Chondrocyte (in vitro differentiated cells): ENCODE results near the gene TMEM175. TPM values are rescaled to one million over a fixed set of nuclear protein-coding genes. Genes with fewer than 3 reads are reported as not detected.

Experiments used
- DNase-seq: peaks from one replicate; pipeline ENCODE4 v3.0.0; 2021; ENCODE audit warnings: mixed read lengths, low spot score
- H3K27ac Mint-ChIP-seq: one replicate; pipeline ENCODE4 v1.8.0; 2021; ENCODE audit warnings: mild to moderate bottlenecking, moderate library complexity, mixed read lengths; ENCODE audit not compliant: unreplicated experiment
- H3K27me3 Mint-ChIP-seq: 2 replicates; pipeline ENCODE4 v1.8.0; 2021; ENCODE audit warnings: low read depth, mixed read lengths
- H3K36me3 Mint-ChIP-seq: 2 replicates; pipeline ENCODE4 v1.8.0; 2021; ENCODE audit warnings: low read depth, mixed read lengths
- H3K4me1 Mint-ChIP-seq: 2 replicates; pipeline ENCODE4 v1.8.0; 2021; ENCODE audit warnings: low read depth, mild to moderate bottlenecking, mixed read lengths
- H3K4me3 Mint-ChIP-seq: one replicate; pipeline ENCODE4 v1.8.0; 2021; ENCODE audit warnings: mild to moderate bottlenecking, moderate library complexity, mixed read lengths; ENCODE audit not compliant: unreplicated experiment
- H3K9me3 Mint-ChIP-seq: 2 replicates; pipeline ENCODE4 v1.8.0; 2021; ENCODE audit warnings: low read depth, mixed read lengths
- CTCF ChIP-seq: fragments of 200-600 bp; sonication (generic); IDR thresholded peaks from 2 replicates; pipeline ENCODE4 v1.5.0; 2021; ENCODE audit warnings: antibody characterized with exemption, mild to moderate bottlenecking, moderate library complexity
- total RNA-seq: library from RNA; stranded (reverse); gene quantifications from 3 replicates; pipeline ENCODE4 v1.2.1, GENCODE V29; 2021

Gene TMEM175
- total RNA-seq, 1 donor from 2014 or later = 26.1 TPM

GRCh38 chr4:978957-979701 lies 46.9 kb downstream of the TMEM175 start:
- DNase-seq = no peak
- H3K4me3 Mint-ChIP-seq = no peak overlapping the region
- peaks cover 8% of the 10 kb centered on the region for H3K4me1 Mint-ChIP-seq
- no peaks in the 10 kb centered on the region for H3K27me3 Mint-ChIP-seq
- H3K9me3 Mint-ChIP-seq = no peaks in the 10 kb centered on the region
- peak overlapping the region; percentile 41 for H3K27ac Mint-ChIP-seq
- H3K36me3 Mint-ChIP-seq = no peaks in the 10 kb centered on the region
- no peak for TF ChIP-seq CTCF

DNA sequence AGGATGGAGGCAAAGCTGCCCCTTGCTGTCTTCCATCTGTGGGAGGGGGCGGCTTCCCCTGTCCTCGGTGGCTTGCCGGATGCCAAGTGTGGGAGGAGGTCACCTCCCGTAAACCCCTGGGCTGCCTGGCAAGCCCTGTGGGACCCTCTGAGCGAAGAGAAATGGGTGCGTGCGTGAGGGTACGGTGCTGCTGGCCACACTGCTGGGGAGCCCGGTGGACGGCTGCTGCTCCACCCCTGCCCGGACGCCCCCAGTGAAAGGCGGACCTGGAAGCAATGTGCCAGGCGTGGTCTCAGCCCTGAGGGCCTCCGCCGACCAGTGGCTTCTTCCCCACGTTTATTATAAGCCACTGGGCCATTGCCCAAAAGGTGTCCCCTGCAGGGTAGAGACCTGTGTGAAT lies 50.0 kb downstream of the TMEM175 start:
- Mint-ChIP-seq H3K4me3 (no peak overlapping the region), H3K27ac (no peak overlapping the region), H3K9me3 (no peaks in the 10 kb centered on the region), H3K4me1 (peaks cover 22% of the 10 kb centered on the region), H3K27me3 (no peaks in the 10 kb centered on the region), H3K36me3 (no peaks in the 10 kb centered on the region)
- no peak for TF ChIP-seq CTCF
- no peak for DNase-seq

DNA sequence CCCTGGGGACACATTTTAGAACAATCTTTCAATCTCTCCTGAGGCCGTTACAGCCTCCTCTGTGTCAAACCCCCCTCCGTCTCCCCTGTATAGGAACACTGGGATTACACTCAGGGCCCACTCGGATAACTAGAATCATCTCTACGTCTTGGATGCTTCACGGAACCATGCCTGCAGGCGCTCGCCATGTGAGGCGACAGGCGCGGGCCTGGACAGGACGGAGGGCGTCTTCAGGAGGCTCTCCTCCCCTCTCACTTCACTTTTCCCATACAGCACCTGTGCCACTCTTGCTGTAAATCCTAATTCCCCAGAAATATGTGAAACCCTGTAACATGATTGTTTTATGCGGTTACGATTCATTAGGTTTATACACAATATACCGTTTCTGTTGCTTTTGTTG lies 50.6 kb downstream of the TMEM175 start:
- no peak overlapping the region for H3K27ac Mint-ChIP-seq
- H3K36me3 Mint-ChIP-seq = no peaks in the 10 kb centered on the region
- no peaks in the 10 kb centered on the region for H3K9me3 Mint-ChIP-seq
- TF ChIP-seq CTCF = no peak
- no peaks in the 10 kb centered on the region for H3K27me3 Mint-ChIP-seq
- DNase-seq = no peak
- H3K4me1 Mint-ChIP-seq = peaks cover 27% of the 10 kb centered on the region
- no peak overlapping the region for H3K4me3 Mint-ChIP-seq

DNA sequence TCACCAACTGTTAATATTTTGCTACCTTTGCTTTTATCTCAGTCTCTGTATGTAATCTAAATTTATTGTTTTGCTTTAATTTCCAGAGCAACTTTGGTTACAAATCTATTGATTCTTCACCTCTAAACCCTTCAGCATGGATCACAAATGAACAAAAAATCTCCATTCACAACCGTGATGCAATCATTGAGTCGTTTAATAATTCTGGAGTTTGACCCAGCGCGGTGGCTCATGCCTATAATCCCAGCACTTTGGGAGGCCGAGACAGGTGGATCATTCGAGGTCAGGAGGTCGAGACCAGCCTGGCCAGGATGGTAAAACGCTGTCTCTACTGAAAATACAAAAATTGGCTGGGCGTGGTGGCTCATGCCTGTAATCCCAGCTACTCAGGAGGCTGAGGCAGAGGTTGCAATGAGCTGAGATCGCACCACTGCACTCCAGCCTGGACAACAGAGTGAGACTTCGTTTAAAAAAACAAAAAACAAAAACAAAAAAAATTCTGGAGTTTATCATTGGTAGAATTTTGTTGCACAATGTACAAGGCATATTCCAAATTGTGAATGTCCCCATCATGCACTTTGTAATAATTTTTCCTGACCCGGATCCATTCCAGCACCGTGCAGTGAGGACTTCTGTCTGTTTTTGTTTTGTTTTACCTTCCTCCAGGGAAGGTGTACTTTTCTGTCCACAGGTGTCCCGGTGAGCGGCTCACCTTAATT lies 52.2 kb downstream of the TMEM175 start:
- no peak for TF ChIP-seq CTCF
- no peak for DNase-seq
- Mint-ChIP-seq H3K36me3 (peaks cover under 1% of the 10 kb centered on the region), H3K4me1 (peaks cover 23% of the 10 kb centered on the region), H3K4me3 (no peak overlapping the region), H3K27ac (no peak overlapping the region), H3K9me3 (no peaks in the 10 kb centered on the region), H3K27me3 (no peaks in the 10 kb centered on the region)

DNA sequence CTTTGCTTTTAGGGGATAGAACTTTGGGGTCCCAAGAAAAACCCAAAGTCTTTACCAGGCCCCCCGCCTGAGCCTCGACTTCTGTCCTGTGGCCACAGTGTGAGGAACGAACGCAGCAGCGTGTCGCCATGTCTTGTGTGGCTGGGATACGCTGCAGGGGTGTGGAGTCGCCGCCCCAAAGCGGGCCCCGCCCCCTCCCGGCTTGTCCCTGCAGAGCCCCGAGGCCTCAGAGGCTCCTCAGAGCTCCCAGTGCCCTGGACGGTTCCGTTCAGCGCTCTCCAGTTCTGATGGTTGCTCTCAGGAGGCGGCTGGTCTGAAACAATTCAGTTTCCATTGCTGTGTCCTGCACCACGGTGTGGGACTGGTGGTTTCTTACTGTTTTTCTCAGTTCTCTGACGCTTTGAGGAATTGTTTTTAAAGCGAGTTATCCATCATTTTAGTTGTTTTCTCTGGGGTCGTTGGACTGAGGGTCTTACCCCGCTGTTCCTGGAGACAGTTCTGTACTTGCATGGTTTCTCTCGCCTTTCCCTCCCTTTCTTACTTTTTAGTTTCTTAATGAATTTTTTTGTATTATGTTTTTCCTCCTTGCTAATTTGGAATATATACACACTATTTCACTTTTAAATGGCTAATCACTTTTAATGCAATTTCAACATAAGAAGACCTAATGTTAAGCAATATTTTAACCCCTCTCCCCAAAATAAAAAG lies 53.0 kb downstream of the TMEM175 start:
- Mint-ChIP-seq H3K4me3 (no peak overlapping the region), H3K36me3 (peaks cover 1% of the 10 kb centered on the region)
- no peak for DNase-seq

More for the DNA sequence above, 53.0 kb downstream of the TMEM175 start:
- Mint-ChIP-seq H3K4me1 (peaks cover 22% of the 10 kb centered on the region), H3K27ac (no peak overlapping the region), H3K27me3 (no peaks in the 10 kb centered on the region), H3K9me3 (no peaks in the 10 kb centered on the region)
- TF ChIP-seq CTCF = no peak
